Activated naive CD8-positive, alpha-beta T cell treated with anti-CD3 and anti-CD28 coated beads, Interleukin-2, amount 50 U/mL, for 16 hours (primary cell): ENCODE data around the gene ZNF746.

Experiments used
- DNase-seq: peaks from one replicate; pipeline ENCODE4 v3.0.0-alpha.2; 2020; ENCODE audit warnings: low read depth, low spot score

The ZNF746 gene

GRCh38 chr7:149490083-149490760 lies 7.4 kb downstream of the ZNF746 start:
- no peak for DNase-seq

- DNase-seq = no peak
Measured at GRCh38 chr7:149489391-149490024, 8.1 kb downstream of the ZNF746 start.

GRCh38 chr7:149479568-149479967 lies 18.0 kb downstream of the ZNF746 start:
- DNase-seq = no peak

- DNase-seq = no peak
Measured at GRCh38 chr7:149478754-149479153, 18.9 kb downstream of the ZNF746 start.

GRCh38 chr7:149477494-149478443 lies 19.8 kb downstream of the ZNF746 start:
- DNase-seq = no peak

GRCh38 chr7:149476791-149477190 lies 20.8 kb downstream of the ZNF746 start:
- no peak for DNase-seq

- DNase-seq = no peak
Measured at GRCh38 chr7:149475121-149476045, 22.2 kb downstream of the ZNF746 start.

- DNase-seq = no peak
Measured at GRCh38 chr7:149474309-149475120, 23.1 kb downstream of the ZNF746 start.

GRCh38 chr7:149473251-149473650 lies 24.4 kb downstream of the ZNF746 start:
- no peak for DNase-seq

- no peak for DNase-seq
Measured at GRCh38 chr7:149471289-149471953, 26.2 kb downstream of the ZNF746 start.

- no peak for DNase-seq
Measured at GRCh38 chr7:149469806-149470205, 27.8 kb downstream of the ZNF746 start.

GRCh38 chr7:149468208-149468607 lies 29.4 kb downstream of the ZNF746 start:
- no peak for DNase-seq

GRCh38 chr7:149467321-149467859 lies 30.2 kb downstream of the ZNF746 start:
- no peak for DNase-seq

GRCh38 chr7:149466364-149466763 lies 31.2 kb downstream of the ZNF746 start:
- no peak for DNase-seq

- no peak for DNase-seq
Measured at GRCh38 chr7:149463500-149464161, 34.0 kb downstream of the ZNF746 start.

GRCh38 chr7:149462101-149462520 lies 35.5 kb downstream of the ZNF746 start:
- DNase-seq = no peak

- DNase-seq = peak; percentile 55
Measured at GRCh38 chr7:149460493-149461277, 36.9 kb downstream of the ZNF746 start, which contains the start of gene ZNF777. Gene ZNF777 (minus strand): TSS chr7:149461062. CDS start chr7:149456022, 5,040 bp downstream.
